Endothelial cell of umbilical vein (primary cell): ENCODE results near the gene SLC2A11. TPM values are rescaled to one million over a fixed set of nuclear protein-coding genes. Genes with fewer than 3 reads are reported as not detected.

Experiments used
- BruUV-seq: library from RNA; stranded (reverse); fragments of 400-500 nt; replicated peaks from 2 replicates; lab custom pipeline; 2021; lab: Mats Ljungman, UMichigan
- CTCF ChIA-PET: fragments of 300-600, 350-600 bp; sonication (Branson Sonifier 250); formaldehyde crosslinking; loops from one replicate; lab custom pipeline; 2021; ENCODE audit warnings: antibody characterized with exemption, inconsistent platforms; lab: Charles Lee
- POLR2A ChIA-PET: fragments of 300-600, 350-600 bp; sonication (Branson Sonifier 250); formaldehyde crosslinking; loops from one replicate; lab custom pipeline; 2021; ENCODE audit warnings: antibody characterized with exemption, inconsistent platforms; lab: Charles Lee
- DNase-seq: peaks from one replicate; pipeline ENCODE4 v3.0.0-alpha.2; 2011; ENCODE audit warnings: low read depth, low spot score
- FAIRE-seq: peaks from 2 replicates; lab custom pipeline; 2011; peaks lifted over from hg19 to GRCh38; lab: Jason Lieb, UNC
- H2AFZ ChIP-seq: 2 replicates; pipeline ENCODE4 v1.6.0; 2012; ENCODE audit warnings: low read depth, low read length, control low read depth, inconsistent platforms
- H3K27ac ChIP-seq: 2 replicates; pipeline ENCODE4 v1.5.1; 2011; ENCODE audit warnings: low read depth, mild to moderate bottlenecking, control low read depth, low read length, moderate library complexity; ENCODE audit not compliant: insufficient read depth
- H3K27me3 ChIP-seq, 2 experiments: 2 replicates each; pipeline versions ENCODE4 v1.6.0 to v1.6.1; 2011; ENCODE audit warnings: low read length in 2 of 2, mixed read lengths in 1 of 2; ENCODE audit not compliant: control insufficient read depth in 2 of 2, insufficient read depth in 2 of 2
- H3K36me3 ChIP-seq, 2 experiments: 2 replicates in 1 of 2; 3 replicates in 1 of 2; pipeline ENCODE4 v1.5.1; 2011; ENCODE audit warnings: low read length in 2 of 2, mild to moderate bottlenecking in 1 of 2, moderate library complexity in 1 of 2; ENCODE audit not compliant: control insufficient read depth in 2 of 2, insufficient read depth in 2 of 2; ENCODE audit errors: extremely low read depth in 1 of 2
- H3K4me1 ChIP-seq: 3 replicates; pipeline ENCODE4 v1.5.1; 2011; ENCODE audit warnings: mild to moderate bottlenecking, low read length; ENCODE audit not compliant: control insufficient read depth, insufficient read depth; ENCODE audit errors: extremely low read depth
- H3K4me2 ChIP-seq: 2 replicates; pipeline ENCODE4 v1.6.1; 2011; ENCODE audit warnings: low read length, control low read depth, mixed read lengths; ENCODE audit not compliant: insufficient read depth
- H3K4me3 ChIP-seq, 3 experiments: fragments of 200-600 bp in 1 of 3; sonication (generic), shearing (Covaris generic) in 1 of 3; replicated peaks in 1 of 3; 2 replicates each; pipeline ENCODE4 v1.5.1; 2011 to 2016; ENCODE audit warnings: control low read depth in 3 of 3, low read length in 3 of 3, mild to moderate bottlenecking in 2 of 3, inconsistent platforms in 1 of 3, low read depth in 1 of 3, moderate library complexity in 1 of 3; ENCODE audit not compliant: insufficient read depth in 1 of 3
- H3K79me2 ChIP-seq: 2 replicates; pipeline ENCODE4 v1.6.0; 2012; ENCODE audit warnings: low read length, inconsistent platforms; ENCODE audit not compliant: control insufficient read depth, insufficient read depth
- H3K9ac ChIP-seq: replicated peaks from 2 replicates; pipeline ENCODE3; 2011; ENCODE audit warnings: low read length, control low read depth; ENCODE audit not compliant: insufficient read depth; ENCODE audit errors: extremely low read depth
- H3K9me1 ChIP-seq: replicated peaks from 3 replicates; pipeline ENCODE4 v1.6.0; 2011; ENCODE audit warnings: mild to moderate bottlenecking, low read length; ENCODE audit not compliant: control insufficient read depth, insufficient read depth; ENCODE audit errors: extremely low read depth
- H3K9me3 ChIP-seq: replicated peaks from 2 replicates; pipeline ENCODE4 v1.5.1; 2012; ENCODE audit warnings: low read length, inconsistent platforms; ENCODE audit not compliant: control insufficient read depth, insufficient read depth
- H4K20me1 ChIP-seq: replicated peaks from 2 replicates; pipeline ENCODE3; 2011; ENCODE audit warnings: mild to moderate bottlenecking, low read length; ENCODE audit not compliant: control insufficient read depth, insufficient read depth; ENCODE audit errors: extremely low read depth
- EZH2 ChIP-seq: IDR thresholded peaks from 2 replicates; pipeline ENCODE4 v1.6.1; 2012; ENCODE audit warnings: borderline replicate concordance, low read depth, mild to moderate bottlenecking, moderate library complexity, low read length, inconsistent platforms; ENCODE audit not compliant: severe bottlenecking
- FOS ChIP-seq: IDR thresholded peaks from 2 replicates; pipeline ENCODE4 v1.6.1; 2011; ENCODE audit warnings: mild to moderate bottlenecking, low read length, moderate library complexity, borderline replicate concordance; ENCODE audit not compliant: insufficient read depth
- GATA2 ChIP-seq: IDR thresholded peaks from 2 replicates; pipeline ENCODE4 v1.7.0; 2011; ENCODE audit warnings: low read depth, mild to moderate bottlenecking, moderate library complexity, mixed read lengths, low read length; ENCODE audit not compliant: insufficient read length, insufficient read depth
- JUN ChIP-seq: IDR thresholded peaks from 2 replicates; pipeline ENCODE4 v1.6.1; 2011; ENCODE audit warnings: borderline replicate concordance, low read depth; ENCODE audit not compliant: insufficient read length, insufficient read depth
- MAX ChIP-seq: IDR thresholded peaks from 2 replicates; pipeline ENCODE4 v1.6.1; 2011; ENCODE audit not compliant: insufficient read depth, insufficient read length
- MYC ChIP-seq: IDR thresholded peaks from one replicate; pipeline ENCODE4 v1.6.1; 2011; ENCODE audit warnings: mild to moderate bottlenecking, low read depth, low read length
- POLR2A ChIP-seq: IDR thresholded peaks from 2 replicates; pipeline ENCODE4 v1.6.1; 2012; ENCODE audit warnings: low read depth, mild to moderate bottlenecking, control low read depth, low read length
- POLR2AphosphoS5 ChIP-seq: IDR thresholded peaks from 2 replicates; pipeline ENCODE4 v1.6.1; 2012; ENCODE audit warnings: low read depth, mild to moderate bottlenecking, control low read depth, low read length, moderate library complexity; ENCODE audit not compliant: insufficient read depth
- dilution Hi-C: fragments of 300-500 bp; cut with MboI; formaldehyde crosslinking; loops from one replicate; pipeline ENCODE4 v1.15.0; 2019; ENCODE audit warnings: low sequenced_read_pairs; ENCODE audit not compliant: extremely low pct_ligation_motif_present
- intact Hi-C: fragments of 100-400 bp; cut with micrococcal nuclease; formaldehyde crosslinking; loops from one replicate; pipeline ENCODE4 v1.10.0; 2022
- polyA plus RNA-seq, 4 experiments: library from polyadenylated mRNA; depleted of rRNA in 3 of 4; stranded (reverse) in 3 of 4; unstranded in 1 of 4; fragments of >200 nt; gene quantifications; 2 replicates each; pipeline versions ENCODE4 v1.2.1 to v1.2.3, GENCODE V29; 2011 to 2012; ENCODE audit warnings: missing spikeins in 1 of 4
- total RNA-seq: library from RNA; stranded (reverse); gene quantifications from 2 replicates; pipeline ENCODE4 v1.2.3, GENCODE V29; 2021
- TF ChIP-seq, protein P1 (sequence below), 2 donors: IDR thresholded peaks; 1 replicate in 1 of 2; 2 replicates in 1 of 2; pipeline ENCODE4 v1.5.1; 2011; ENCODE audit warnings: low read length in 2 of 2, mild to moderate bottlenecking in 2 of 2, moderate library complexity in 2 of 2, control low read depth in 1 of 2, inconsistent platforms in 1 of 2, low read depth in 1 of 2; ENCODE audit not compliant: insufficient read depth in 1 of 2; ENCODE audit errors: extremely low read depth in 1 of 2

Gene SLC2A11
- total and polyA plus RNA-seq, 2 donors (not counting 3 experiments of a cell fraction or from before 2014, with no cell fraction given), result 4.2 to 4.6 TPM

DNA sequence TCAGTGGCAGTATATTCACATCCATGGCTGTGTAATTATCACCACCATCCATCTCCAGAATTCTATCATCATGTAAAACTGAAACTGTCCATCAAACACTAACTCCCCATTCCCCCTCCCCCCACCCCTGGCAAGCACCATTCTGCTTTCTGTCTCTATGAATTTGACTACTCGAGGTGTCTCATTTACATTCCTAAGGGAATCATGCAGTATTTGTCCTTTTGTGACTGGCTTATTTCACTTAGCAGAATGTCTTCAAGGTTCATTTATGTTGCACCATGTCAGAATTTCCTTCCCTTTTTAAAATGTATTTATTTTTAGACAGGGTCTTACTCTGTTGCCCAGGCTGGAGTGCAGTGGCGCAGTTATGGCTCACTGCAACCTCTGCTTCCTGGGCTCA is 39.1 kb upstream of the SLC2A11 start:
- Histone ChIP-seq H3K9me1 (no peaks in the 10 kb centered on the region), H3K9ac (no peak overlapping the region), H3K27me3 (no peaks in the 10 kb centered on the region), H3K9me3 (no peaks in the 10 kb centered on the region), H3K27ac (no peak overlapping the region), H3K36me3 (peaks cover 13 to 40% of the 10 kb centered on the region in 2 experiments), H3K79me2 (no peaks in the 10 kb centered on the region), H4K20me1 (no peaks in the 10 kb centered on the region), H3K4me2 (no peak overlapping the region), H2AFZ (no peak overlapping the region), H3K4me3 (no peak overlapping the region), H3K4me1 (no peaks in the 10 kb centered on the region)
- intact Hi-C loops, result no loop called here
- ChIA-PET POLR2A (no interaction called here), CTCF (interaction anchor here (1.5 kb wide), 1 partner anchor 47 kb away, joined by 3 read pairs; no protein-coding TSS in a partner anchor)
- dilution Hi-C loops, result no loop called here
- BruUV-seq, result no TSS peak
- FAIRE-seq (no peak), DNase-seq (no peak)
- TF ChIP-seq POLR2A (no peak), JUN (no peak), EZH2 (no peak), FOS (no peak), MYC (no peak), GATA2 (no peak), MAX (no peak), POLR2AphosphoS5 (no peak)
- TF ChIP-seq, protein P1, sequence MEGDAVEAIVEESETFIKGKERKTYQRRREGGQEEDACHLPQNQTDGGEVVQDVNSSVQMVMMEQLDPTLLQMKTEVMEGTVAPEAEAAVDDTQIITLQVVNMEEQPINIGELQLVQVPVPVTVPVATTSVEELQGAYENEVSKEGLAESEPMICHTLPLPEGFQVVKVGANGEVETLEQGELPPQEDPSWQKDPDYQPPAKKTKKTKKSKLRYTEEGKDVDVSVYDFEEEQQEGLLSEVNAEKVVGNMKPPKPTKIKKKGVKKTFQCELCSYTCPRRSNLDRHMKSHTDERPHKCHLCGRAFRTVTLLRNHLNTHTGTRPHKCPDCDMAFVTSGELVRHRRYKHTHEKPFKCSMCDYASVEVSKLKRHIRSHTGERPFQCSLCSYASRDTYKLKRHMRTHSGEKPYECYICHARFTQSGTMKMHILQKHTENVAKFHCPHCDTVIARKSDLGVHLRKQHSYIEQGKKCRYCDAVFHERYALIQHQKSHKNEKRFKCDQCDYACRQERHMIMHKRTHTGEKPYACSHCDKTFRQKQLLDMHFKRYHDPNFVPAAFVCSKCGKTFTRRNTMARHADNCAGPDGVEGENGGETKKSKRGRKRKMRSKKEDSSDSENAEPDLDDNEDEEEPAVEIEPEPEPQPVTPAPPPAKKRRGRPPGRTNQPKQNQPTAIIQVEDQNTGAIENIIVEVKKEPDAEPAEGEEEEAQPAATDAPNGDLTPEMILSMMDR (IDR thresholded peaks at IDR 0.05; ENCODE audit: extremely low read depth in 1 of 2, insufficient read depth in 1 of 2, low read depth in 1 of 2, low read length in 2 of 2), result no peak
